Measurements from ENCODE around the gene DDX60. TPM values are rescaled to one million over a fixed set of nuclear protein-coding genes. Genes with fewer than 3 reads are reported as not detected.
A peak's percentile ranks its signal among the peaks of the same experiment; 100 is the strongest.
"Not testable (repeated sequence)": the region's sequence is repeated elsewhere in the genome, so short reads cannot be mapped to it uniquely, and the experiment has no call there.

Gene DDX60
- 1 to 10 TPM; 5.0 to 8.3 (median 5.9) TPM for polyA plus RNA-seq (ENCODE audit: insufficient read length in 10 of 10)
- long read RNA-seq, donor 1, result 0 reads
- long read RNA-seq, donor 2, result 0 reads
- long read RNA-seq, donor 3, result 0 reads
- long read RNA-seq, donor 4, result 0 reads
- long read RNA-seq, donor 5, result 0 reads
- long read RNA-seq, donor 6, result 0 reads
- long read RNA-seq, donor 7, full-length matches to known transcripts, result 1 of 1 reads
- long read RNA-seq, donor 7, partial matches to known transcripts, result 0 of 1 reads
- long read RNA-seq, donor 7, other reads (novel, unspliced or antisense), result 0 of 1 reads
- long read RNA-seq, donor 8, result 0 reads
- long read RNA-seq, donor 9, result 0 reads

GRCh38 chr4:168318266-168318895, at the start of gene DDX60:
Gene DDX60, minus strand, starts transcription at chr4:168318752. Its CDS starts 7,493 bp downstream, at chr4:168311259.
- peak; percentile 78 to 94 (median 87) for DNase-seq

- no peak for DNase-seq
Measured at GRCh38 chr4:168367065-168367464, 48.5 kb upstream of the DDX60 start.

- no peak for DNase-seq
Measured at GRCh38 chr4:168362025-168362401, 43.5 kb upstream of the DDX60 start.

GRCh38 chr4:168361365-168362024, 42.9 kb upstream of the DDX60 start:
- no peak for DNase-seq

- DNase-seq, result no peak
Measured at GRCh38 chr4:168360271-168360670, 41.7 kb upstream of the DDX60 start.

GRCh38 chr4:168357941-168358340, 39.4 kb upstream of the DDX60 start:
- DNase-seq, result no peak

- no peak for DNase-seq
Measured at GRCh38 chr4:168353746-168354145, 35.2 kb upstream of the DDX60 start.

- no peak for DNase-seq
Measured at GRCh38 chr4:168337550-168337940, 19.0 kb upstream of the DDX60 start.

GRCh38 chr4:168336837-168337549, 18.4 kb upstream of the DDX60 start:
- no peak for DNase-seq

- peak; percentile 12 to 37 (median 31) for DNase-seq
Measured at GRCh38 chr4:168335621-168336020, 17.1 kb upstream of the DDX60 start.

GRCh38 chr4:168334053-168334452, 15.5 kb upstream of the DDX60 start:
- no peak for DNase-seq

- DNase-seq, result not testable (repeated sequence)
Measured at GRCh38 chr4:168330575-168330974, 12.0 kb upstream of the DDX60 start.

GRCh38 chr4:168325591-168325990, 7.0 kb upstream of the DDX60 start:
- no peak for DNase-seq

GRCh38 chr4:168321006-168321405, 2.5 kb upstream of the DDX60 start:
- DNase-seq, result no peak

- DNase-seq, result peak in 2 of 3 donors; percentile 10 to 41
Measured at GRCh38 chr4:168319486-168320019, 1.0 kb upstream of the DDX60 start.

- no peak for DNase-seq
Measured at GRCh38 chr4:168317621-168318020, 931 bp downstream of the DDX60 start.

- no peak for DNase-seq
Measured at GRCh38 chr4:168309781-168310180, 8.8 kb downstream of the DDX60 start.

GRCh38 chr4:168308912-168309311, 9.6 kb downstream of the DDX60 start:
- DNase-seq, result no peak

GRCh38 chr4:168306476-168306875, 12.1 kb downstream of the DDX60 start:
- DNase-seq, result no peak

GRCh38 chr4:168304744-168305459, 13.7 kb downstream of the DDX60 start:
- no peak for DNase-seq

GRCh38 chr4:168303430-168303829, 15.1 kb downstream of the DDX60 start:
- DNase-seq, result not testable (repeated sequence)
